ENCODE results near the gene HYAL2. TPM values are rescaled to one million over a fixed set of nuclear protein-coding genes. Genes with fewer than 3 reads are reported as not detected.

The HYAL2 gene
- total RNA-seq, 4 donors from 2014 or later = 36.7 to 68.9 (median 51.5) TPM

GRCh38 chr3:50331364-50331907, 8.9 kb upstream of the HYAL2 start:
- no peak overlapping the region for H3K27ac ChIP-seq
- no peak for DNase-seq
- no peaks in the 10 kb centered on the region for H3K9me3 ChIP-seq
- 90% methylated on average over 8 of the region's 19 CpGs; no CpG with 5 or more reads in 1 of the 2 donors for WGBS, 2 donors
- H3K4me3 ChIP-seq = no peak overlapping the region
- peaks cover 49 to 72% (median 54%) of the 10 kb centered on the region in 3 donors for H3K4me1 ChIP-seq
- H3K36me3 ChIP-seq = peaks cover 24 to 49% (median 26%) of the 10 kb centered on the region in 3 donors
- intact Hi-C loops (cut with DNase I) = no loop called here
- no peak for TF ChIP-seq CTCF (IDR thresholded peaks at IDR 0.05)
- TF ChIP-seq POLR2A (IDR thresholded peaks at IDR 0.05) = no peak
- no peaks in the 10 kb centered on the region for H3K27me3 ChIP-seq

- WGBS, 2 donors = 93% methylated on average over 3 of the region's 10 CpGs; no CpG with 5 or more reads in 1 of the 2 donors
- no peak for DNase-seq
- Histone ChIP-seq H3K9me3 (no peaks in the 10 kb centered on the region), H3K36me3 (peaks cover 24 to 60% (median 26%) of the 10 kb centered on the region in 3 donors), H3K27ac (no peak overlapping the region), H3K4me3 (no peak overlapping the region), H3K27me3 (no peaks in the 10 kb centered on the region), H3K4me1 (peaks cover 38 to 72% (median 43%) of the 10 kb centered on the region in 3 donors)
- intact Hi-C loops (cut with DNase I) = no loop called here
- TF ChIP-seq CTCF (IDR thresholded peaks at IDR 0.05) = no peak
- TF ChIP-seq POLR2A (IDR thresholded peaks at IDR 0.05) = no peak
Observed at GRCh38 chr3:50330330-50330729, 7.8 kb upstream of the HYAL2 start.

- TF ChIP-seq POLR2A (IDR thresholded peaks at IDR 0.05) = peak in 3 of 4 donors; percentile 62 to 81 (median 78)
- peak in 2 of 6 experiments; percentile 11 to 36 for TF ChIP-seq CTCF (IDR thresholded peaks at IDR 0.05)
- peaks cover 26 to 72% (median 29%) of the 10 kb centered on the region in 3 donors for H3K4me1 ChIP-seq
- intact Hi-C loops (cut with DNase I) = loop anchor here (10.0 kb wide), 1 partner anchor 53 kb away; the partner anchor contains the start of gene LSMEM2
Observed at GRCh38 chr3:50327943-50328691, 5.6 kb upstream of the HYAL2 start, which contains the start of gene TUSC2. Gene TUSC2, minus strand, starts transcription at chr3:50328223. Its CDS starts 124 bp downstream, at chr3:50328099.

GRCh38 chr3:50327129-50327528, 4.6 kb upstream of the HYAL2 start:
- DNase-seq = no peak
- Histone ChIP-seq H3K4me3 (peak overlapping the region; percentile 83 to 94 (median 86)), H3K27me3 (no peaks in the 10 kb centered on the region), H3K27ac (peak overlapping the region; percentile 85 to 93 (median 90)), H3K36me3 (peaks cover 22 to 50% (median 23%) of the 10 kb centered on the region in 3 donors), H3K9me3 (no peaks in the 10 kb centered on the region), H3K4me1 (peaks cover 34 to 72% (median 35%) of the 10 kb centered on the region in 3 donors)
- no peak for TF ChIP-seq POLR2A (IDR thresholded peaks at IDR 0.05)
- no peak for TF ChIP-seq CTCF (IDR thresholded peaks at IDR 0.05)
- intact Hi-C loops (cut with DNase I) = loop anchor here (10.0 kb wide), 1 partner anchor 52 kb away; the partner anchor contains the start of gene LSMEM2
- WGBS, 2 donors = 43 to 78% methylated on average over 3 to 4 of the region's 4 CpGs

More at GRCh38 chr3:50327943-50328691, 5.6 kb upstream of the HYAL2 start, which contains the start of gene TUSC2:
- 1 to 7% methylated on average over 12 to 30 of the region's 55 CpGs for WGBS, 2 donors
- H3K36me3 ChIP-seq = peaks cover 24 to 60% (median 26%) of the 10 kb centered on the region in 3 donors
- no peaks in the 10 kb centered on the region for H3K27me3 ChIP-seq
- no peaks in the 10 kb centered on the region for H3K9me3 ChIP-seq
- peak within 1 kb of the TSS; percentile 83 to 94 (median 86) for H3K4me3 ChIP-seq
- peak within 1 kb of the TSS; percentile 85 to 93 (median 90) for H3K27ac ChIP-seq
- DNase-seq = peak; percentile 78

Data from esophagus squamous epithelium (tissue), 5 donors.